GM12892 (cell line): ENCODE data around the gene NEDD4L.

ENCODE experiments used
- POLR2A ChIP-seq: IDR thresholded peaks from 2 replicates; pipeline ENCODE4 v1.6.1; 2011; ENCODE audit warnings: low read depth, low read length, control low read depth
- POLR2AphosphoS5 ChIP-seq: IDR thresholded peaks from 2 replicates; pipeline ENCODE4 v1.6.1; 2011; ENCODE audit warnings: low read depth, low read length, control low read depth
- TAF1 ChIP-seq: IDR thresholded peaks from 2 replicates; pipeline ENCODE4 v1.6.1; 2011; ENCODE audit warnings: low read depth, mild to moderate bottlenecking, control low read depth, low read length, borderline replicate concordance

DNA sequence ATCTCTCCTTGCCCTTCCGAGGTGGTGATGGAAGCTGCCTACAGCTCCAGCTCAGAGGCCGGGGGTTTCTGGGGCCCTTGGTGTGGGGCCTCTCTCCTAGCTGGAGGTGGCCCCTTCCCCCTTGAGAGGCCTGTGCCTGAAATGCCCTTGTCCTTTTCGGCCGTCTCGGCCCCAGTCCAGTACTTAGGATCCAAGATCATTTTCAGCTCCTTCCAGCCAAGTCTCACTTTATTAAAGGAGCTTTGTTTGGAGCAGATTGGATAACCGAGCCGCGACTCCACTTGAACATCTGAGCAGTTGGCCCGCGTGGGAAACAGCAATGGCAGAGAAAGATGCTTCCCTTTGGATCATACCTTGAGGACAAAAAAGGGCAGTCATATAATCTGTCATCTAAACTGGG, 125.0 kb downstream of the NEDD4L start:
- no peak for TF ChIP-seq POLR2A
- no peak for TF ChIP-seq POLR2AphosphoS5
- TF ChIP-seq TAF1, result no peak
